Aortic smooth muscle cell (primary cell): ENCODE measurements around the gene FAM118A. TPM values are rescaled to one million over a fixed set of nuclear protein-coding genes. Genes with fewer than 3 reads are reported as not detected.

Experiments
- total RNA-seq: library from RNA; depleted of rRNA; stranded (reverse); fragments of >200 nt; gene quantifications from 2 replicates; pipeline ENCODE4 v1.2.3, GENCODE V29; 2014

Gene FAM118A
- 17.8 and 18.5 TPM in 2 replicates for total RNA-seq

GRCh38 chr22:45309422-45310227, at the start of gene FAM118A:
Gene FAM118A (plus strand): TSS chr22:45309934. CDS start chr22:45322380, 12,446 bp downstream.

DNA sequence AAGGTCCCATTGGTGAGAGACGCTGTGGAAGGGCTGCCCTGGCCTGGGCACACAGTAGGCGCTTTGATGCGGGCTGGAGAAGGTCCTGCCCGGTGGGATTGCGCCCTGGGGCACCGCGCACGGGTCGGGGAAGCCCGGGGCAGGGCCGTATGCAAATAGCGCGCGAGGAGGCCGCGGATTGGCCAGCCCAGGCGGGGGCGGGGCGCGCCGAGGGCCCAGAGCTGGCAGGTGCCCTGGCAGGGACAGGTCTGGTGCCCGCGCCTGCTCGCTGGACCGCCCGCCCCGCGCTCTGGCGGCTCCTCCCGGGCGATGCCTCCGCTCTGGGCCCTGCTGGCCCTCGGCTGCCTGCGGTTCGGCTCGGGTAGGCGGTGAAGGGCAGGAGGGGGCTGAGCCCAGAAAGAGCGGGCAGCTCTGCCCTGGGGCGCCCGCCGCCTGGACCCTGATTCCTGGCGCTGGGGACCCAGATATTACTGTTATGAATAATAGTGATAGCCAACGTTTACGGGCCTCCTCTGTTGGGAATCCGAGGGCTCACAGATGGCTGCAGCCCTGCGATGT, 24.9 kb upstream of the FAM118A start, which contains the start of gene UPK3A:
Gene UPK3A, plus strand, starts transcription at position 245 of the 558 bp plus-strand sequence. Its CDS starts 65 bp downstream, at position 310.

Other genes starting within 250 kb of the FAM118A start
- gene NUP50, start 146.0 kb upstream of the FAM118A start, total RNA-seq: 29.8 and 39.1 TPM in 2 replicates
- gene KIAA0930, start 69.0 kb upstream of the FAM118A start, total RNA-seq: 32.0 and 34.8 TPM in 2 replicates
- not detected in 2 replicates for gene UPK3A, start 25.0 kb upstream of the FAM118A start, total RNA-seq
- gene SMC1B, start 103.7 kb downstream of the FAM118A start, total RNA-seq: 0.13 TPM in 1 of 2 replicates, not detected in the other
- gene RIBC2, start 103.8 kb downstream of the FAM118A start, total RNA-seq: 1.2 and 1.5 TPM in 2 replicates
- gene FBLN1, start 192.9 kb downstream of the FAM118A start, total RNA-seq: 26.6 and 97.6 TPM in 2 replicates